ENCODE measurements around the gene CDK5RAP2.

Gene CDK5RAP2

GRCh38 chr9:120545701-120546550 lies 34.0 kb downstream of the CDK5RAP2 start:
- no peak for TF ChIP-seq CTCF (IDR thresholded peaks at IDR 0.05)
- Histone ChIP-seq H3K27ac (no peak overlapping the region), H3K4me3 (no peak overlapping the region)
- no peak for DNase-seq (ENCODE audit: low spot score)

- no peak overlapping the region for H3K4me3 ChIP-seq
- TF ChIP-seq CTCF (IDR thresholded peaks at IDR 0.05), result no peak
- H3K27ac ChIP-seq, result no peak overlapping the region
- no peak for DNase-seq (ENCODE audit: low spot score)
Observed at GRCh38 chr9:120544441-120544840, 35.5 kb downstream of the CDK5RAP2 start.

- no peak for DNase-seq (ENCODE audit: low spot score)
- Histone ChIP-seq H3K27ac (no peak overlapping the region), H3K4me3 (no peak overlapping the region)
- no peak for TF ChIP-seq CTCF (IDR thresholded peaks at IDR 0.05)
Observed at GRCh38 chr9:120542701-120543490, 37.1 kb downstream of the CDK5RAP2 start.

GRCh38 chr9:120541921-120542320 lies 38.0 kb downstream of the CDK5RAP2 start:
- no peak for DNase-seq (ENCODE audit: low spot score)
- no peak for TF ChIP-seq CTCF (IDR thresholded peaks at IDR 0.05)
- no peak overlapping the region for H3K4me3 ChIP-seq
- H3K27ac ChIP-seq, result no peak overlapping the region

DNA sequence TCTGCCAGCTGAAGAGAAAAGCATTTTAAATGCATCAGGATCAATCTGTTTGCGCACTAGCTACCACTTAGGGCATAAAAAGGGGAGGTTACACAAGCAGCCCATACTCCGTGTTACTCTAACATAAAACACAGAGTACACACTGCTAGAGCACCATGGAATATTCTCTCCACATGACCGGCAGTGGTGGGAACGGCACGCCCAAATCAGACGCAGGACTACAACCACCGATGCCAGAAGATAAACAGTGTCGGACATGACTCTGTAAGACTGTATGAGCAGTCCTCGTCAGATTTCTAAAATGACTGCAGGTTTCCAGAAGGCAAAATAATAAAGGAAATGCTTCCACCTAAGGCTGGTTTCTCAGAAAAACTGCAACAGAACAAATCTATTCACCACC lies 40.0 kb downstream of the CDK5RAP2 start:
- DNase-seq (ENCODE audit: low spot score), result no peak
- no peak for TF ChIP-seq CTCF (IDR thresholded peaks at IDR 0.05)
- Histone ChIP-seq H3K4me3 (no peak overlapping the region), H3K27ac (no peak overlapping the region)

GRCh38 chr9:120538339-120538738 lies 41.6 kb downstream of the CDK5RAP2 start:
- Histone ChIP-seq H3K27ac (no peak overlapping the region), H3K4me3 (no peak overlapping the region)
- no peak for TF ChIP-seq CTCF (IDR thresholded peaks at IDR 0.05)
- DNase-seq (ENCODE audit: low spot score), result no peak

Data from coronary artery (tissue), 2 donors.